HG03025 (cell line): ENCODE data around the gene RPTOR.

Experiments used
- ATAC-seq: cut with Tn5 transposase; IDR thresholded peaks from one replicate; pipeline ENCODE4 v1.9.1; 2021; ENCODE audit warnings: mild to moderate bottlenecking, moderate library complexity; ENCODE audit not compliant: unreplicated experiment, low FRiP score

Gene RPTOR

DNA sequence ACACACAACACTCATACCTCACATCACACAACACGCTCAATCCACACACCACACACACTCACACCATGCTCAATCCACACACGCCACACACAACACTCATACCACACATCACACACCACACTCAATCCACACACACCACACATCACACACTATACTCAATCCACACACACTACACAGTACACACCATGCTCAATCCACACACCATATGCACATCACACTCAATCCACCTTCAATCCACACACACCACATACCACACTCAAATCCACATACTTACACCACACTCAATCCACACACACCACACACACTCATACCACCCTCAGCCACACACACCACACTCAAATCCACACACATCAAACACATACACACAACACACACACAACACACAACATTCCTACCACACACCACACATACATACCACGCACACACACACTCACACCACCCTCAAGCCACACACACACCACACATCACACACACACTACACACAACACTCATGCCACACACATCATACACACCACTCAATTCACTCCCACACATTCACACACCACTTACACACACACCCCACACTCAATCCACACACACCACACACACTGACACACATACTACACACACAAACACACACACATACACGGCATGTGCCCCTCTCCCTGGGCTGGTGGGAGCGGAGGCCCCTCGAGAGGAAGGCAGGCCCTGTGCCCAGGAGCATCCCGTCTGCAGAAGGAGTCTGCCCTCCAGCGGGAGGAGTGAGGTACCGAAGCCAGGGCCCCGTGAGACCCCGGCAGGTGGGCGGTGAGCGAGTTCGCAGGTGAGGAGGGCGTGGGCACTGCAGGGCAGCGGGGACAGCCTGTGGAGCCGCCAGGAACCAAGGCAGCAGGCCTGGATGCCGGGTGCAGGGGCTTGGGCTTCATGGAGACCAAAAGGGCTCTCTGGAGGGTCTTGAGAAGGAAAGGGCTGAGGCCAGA, 33.1 kb upstream of the RPTOR start:
- ATAC-seq, result no peak

DNA sequence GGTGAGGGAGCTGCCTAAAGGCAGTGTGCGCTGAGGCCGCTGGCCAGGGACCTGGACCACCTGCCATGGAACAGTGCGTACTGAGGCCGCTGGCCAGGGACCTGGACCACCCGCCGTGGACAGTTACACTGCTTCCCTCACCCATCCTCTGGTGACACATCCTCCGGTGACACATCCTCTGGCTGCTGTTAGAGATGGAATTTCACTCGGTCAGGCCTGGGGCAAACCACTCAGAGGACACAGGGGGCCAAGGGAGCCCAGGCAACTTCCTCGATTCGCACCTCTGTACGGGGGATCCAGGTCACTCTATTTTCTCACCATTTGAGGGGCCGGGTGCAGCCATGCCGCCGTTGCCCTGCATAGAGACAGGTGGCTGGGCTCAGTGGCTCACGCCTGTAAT, 32.4 kb upstream of the RPTOR start:
- no peak for ATAC-seq

- ATAC-seq, result no peak
These were observed 31.4 kb upstream of the RPTOR start for GRCh38 chr17:80513201-80513600.

DNA sequence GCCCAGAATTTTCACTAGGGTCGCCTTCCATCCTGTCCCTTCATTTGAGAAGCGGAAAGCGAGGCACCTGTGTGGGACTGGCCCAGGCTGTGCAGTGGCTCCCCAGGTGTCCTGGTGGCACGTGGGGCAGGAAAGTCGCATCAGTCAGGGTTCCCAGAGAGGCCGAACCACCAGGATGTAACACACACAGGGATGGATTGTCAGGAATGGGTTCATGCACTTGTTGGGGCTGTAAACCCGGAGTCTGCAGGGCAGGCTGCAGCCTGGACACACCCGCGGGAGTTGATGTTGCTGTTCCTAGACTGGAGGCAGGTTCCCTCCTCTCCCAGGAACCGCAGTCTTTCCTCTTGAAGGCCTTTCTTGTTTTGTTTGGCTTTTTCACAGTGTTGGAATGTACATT, 30.7 kb upstream of the RPTOR start:
- no peak for ATAC-seq

GRCh38 chr17:80516171-80516932, 28.3 kb upstream of the RPTOR start:
- ATAC-seq, result no peak

- ATAC-seq, result no peak
These were observed 27.0 kb upstream of the RPTOR start for GRCh38 chr17:80517641-80518040.

- ATAC-seq, result no peak
These were observed 26.2 kb upstream of the RPTOR start for GRCh38 chr17:80518392-80518791.

DNA sequence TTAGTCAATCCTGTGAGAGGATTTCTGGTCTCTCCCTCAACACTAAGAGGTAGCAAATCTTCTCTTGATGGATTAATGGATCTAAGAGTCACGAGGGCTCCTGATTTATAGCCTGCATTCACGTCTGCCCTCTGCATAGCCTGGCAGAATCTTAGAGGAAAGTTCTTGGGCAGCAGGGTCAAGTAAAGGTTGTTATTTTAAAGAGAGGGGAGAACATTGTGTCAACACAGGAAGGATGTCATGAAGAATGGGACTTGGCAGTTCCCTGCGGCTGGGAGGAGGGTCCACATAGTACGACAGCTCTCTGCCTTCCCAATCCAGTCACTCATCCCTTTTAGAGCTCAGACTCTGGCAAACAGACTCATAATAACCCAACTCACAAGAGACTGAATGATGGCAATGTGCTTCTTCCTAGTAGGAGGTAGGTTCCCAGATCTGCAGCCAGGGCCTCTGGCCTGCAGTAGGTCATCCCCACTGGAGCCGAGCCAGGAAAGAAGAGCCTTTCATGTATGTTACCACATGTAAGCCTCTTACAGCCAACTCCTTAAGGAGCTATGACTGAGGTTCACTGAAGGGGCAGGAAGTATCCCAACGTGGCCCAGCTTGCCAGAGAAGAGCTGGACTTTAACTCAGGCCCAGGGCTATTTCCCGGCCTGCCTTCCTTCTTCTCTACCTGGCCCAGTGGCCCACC, 25.4 kb upstream of the RPTOR start:
- ATAC-seq, result no peak

GRCh38 chr17:80520810-80521455, 23.7 kb upstream of the RPTOR start:
- ATAC-seq, result no peak

DNA sequence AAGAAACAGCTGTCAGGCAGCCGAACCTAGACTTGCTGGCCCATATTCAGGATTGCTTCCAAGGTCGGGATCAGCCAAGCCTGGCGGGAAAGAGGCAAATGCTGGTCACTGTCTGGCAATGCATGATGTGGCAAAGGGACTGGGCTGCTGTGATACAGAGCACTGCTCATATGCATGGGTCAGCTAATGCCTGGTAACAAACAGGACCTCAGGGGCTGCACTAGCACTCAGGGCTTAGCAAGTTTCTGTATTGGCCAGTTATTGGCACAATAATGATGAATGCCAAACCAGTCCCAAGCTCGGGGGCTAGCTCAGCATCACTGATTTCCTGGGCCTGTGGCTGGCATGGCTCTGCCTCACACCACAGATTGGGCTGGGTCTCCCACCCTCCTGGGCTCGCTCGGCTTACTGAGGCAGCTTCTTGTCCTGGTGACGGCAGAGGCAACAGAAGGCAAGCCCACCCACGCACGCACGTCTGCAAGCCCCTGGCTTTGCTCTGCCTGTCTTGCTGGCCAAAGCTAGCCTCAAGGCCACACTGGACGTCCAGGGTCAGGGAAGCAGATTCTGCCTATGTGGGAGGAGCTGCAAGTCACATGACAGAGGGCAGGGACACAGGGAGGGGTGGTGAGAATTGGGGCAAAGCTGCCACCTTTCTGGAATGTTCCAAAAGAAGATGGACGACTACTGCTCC, 21.4 kb upstream of the RPTOR start:
- no peak for ATAC-seq

- no peak for ATAC-seq
These were observed 20.5 kb upstream of the RPTOR start for GRCh38 chr17:80523956-80524712.

DNA sequence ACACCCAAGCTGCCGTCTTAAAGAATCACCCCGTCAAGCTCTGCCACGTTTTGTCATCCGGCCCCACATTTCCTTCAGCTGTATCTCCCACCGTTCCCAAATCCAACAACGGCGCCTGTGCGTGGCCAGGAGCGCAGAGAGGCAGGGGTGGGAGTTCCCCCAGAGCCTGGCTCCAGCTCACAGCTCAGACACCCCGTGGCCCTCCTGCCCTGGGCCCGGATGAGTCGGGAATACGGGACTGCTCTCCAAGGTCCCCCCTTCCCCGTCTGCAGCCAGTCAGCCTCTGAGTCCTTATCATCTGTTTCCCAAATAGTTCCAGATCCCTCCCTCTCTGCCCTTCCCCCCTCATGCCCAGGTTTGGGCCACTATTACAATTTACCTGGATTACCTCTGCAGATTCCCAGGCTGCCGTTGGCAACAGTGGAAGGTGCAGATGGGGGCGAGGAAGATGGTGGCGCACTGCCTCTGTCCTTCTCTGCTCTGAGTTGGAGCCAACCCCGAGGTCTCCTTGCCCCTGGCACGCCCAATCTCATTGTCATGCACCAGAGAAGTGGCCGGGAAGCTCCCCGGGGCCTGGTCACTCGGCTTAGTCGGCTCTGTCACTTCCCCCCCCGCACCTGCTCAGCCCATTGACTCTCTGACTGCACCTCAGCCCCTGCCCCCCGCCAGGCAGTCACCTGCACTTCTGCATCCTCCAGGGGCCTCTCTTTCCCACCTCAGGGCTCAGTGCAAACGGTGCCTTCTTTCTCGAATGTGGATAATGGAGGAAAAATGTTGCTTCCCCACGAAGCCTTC, 18.3 kb upstream of the RPTOR start:
- ATAC-seq, result no peak

DNA sequence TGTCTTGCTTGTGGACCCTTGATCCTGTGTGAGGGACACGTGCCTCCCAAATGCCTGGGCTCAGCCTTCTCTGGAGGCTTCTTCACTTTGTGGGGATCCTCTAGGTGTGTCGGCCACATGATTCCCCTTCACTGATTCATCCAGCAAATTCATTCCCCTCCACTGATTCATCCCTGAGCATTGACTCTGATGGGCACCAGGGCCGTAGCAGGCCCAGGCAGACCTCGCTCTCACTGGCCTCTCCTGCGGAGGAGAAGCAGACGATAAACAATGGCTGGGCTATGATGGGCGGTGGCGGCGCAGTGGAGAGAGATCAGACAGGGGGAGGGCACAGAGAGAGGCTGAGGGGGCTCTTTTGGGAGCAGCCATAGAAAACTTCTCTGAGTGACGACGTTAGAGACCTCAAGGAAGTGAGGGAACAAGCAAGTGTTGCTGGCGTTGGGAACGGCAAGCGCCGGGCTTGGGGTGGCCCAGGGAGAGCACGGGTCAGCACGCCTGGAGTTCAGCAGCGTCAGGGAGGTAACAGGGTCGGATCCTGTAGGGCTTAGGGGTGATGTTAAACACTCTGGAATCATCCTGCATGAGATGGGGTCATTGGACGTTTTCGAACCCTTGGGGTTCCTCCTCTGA, 17.5 kb upstream of the RPTOR start:
- ATAC-seq, result no peak

GRCh38 chr17:80528536-80528935, 16.1 kb upstream of the RPTOR start:
- ATAC-seq, result no peak

- ATAC-seq, result no peak
These were observed 15.3 kb upstream of the RPTOR start for GRCh38 chr17:80529104-80529903.

- ATAC-seq, result no peak
These were observed 14.7 kb upstream of the RPTOR start for GRCh38 chr17:80529904-80530292.

DNA sequence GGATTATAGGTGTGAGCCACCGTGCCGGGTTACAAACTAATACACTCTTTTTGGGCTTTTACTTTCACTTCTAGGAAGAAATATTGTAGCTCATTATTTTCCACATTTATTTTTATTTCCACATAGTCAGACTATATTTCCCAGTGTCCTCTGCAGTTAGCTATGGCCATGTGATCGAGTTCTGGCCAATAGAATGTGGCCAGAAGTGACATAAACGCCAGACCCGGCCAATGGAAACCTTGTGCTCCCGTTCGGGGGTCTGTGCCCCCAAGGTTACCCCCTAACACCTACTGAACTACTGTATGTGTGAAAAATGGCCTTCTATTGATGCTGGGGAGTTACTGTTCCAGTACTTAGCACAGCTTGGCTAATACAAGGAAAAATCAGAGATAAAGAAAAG, 13.2 kb upstream of the RPTOR start:
- no peak for ATAC-seq
